Measurements from ENCODE around the gene TCHHL1. TPM values are rescaled to one million over a fixed set of nuclear protein-coding genes. Genes with fewer than 3 reads are reported as not detected.
A peak's percentile ranks its signal among the peaks of the same experiment; 100 is the strongest.

TCHHL1 gene
- total RNA-seq, 1 experiment from 2014 or later = not detected

- Histone ChIP-seq H3K27ac (ENCODE audit: insufficient read length, low read depth, low read length) (no peak within 1 kb of the TSS), H2BK15ac (ENCODE audit: low read depth, low read length) (no peak within 1 kb of the TSS), H2BK5ac (ENCODE audit: insufficient read length, low read length) (no peak within 1 kb of the TSS), H3K79me1 (ENCODE audit: insufficient read depth, low read depth, low read length, poor library complexity, severe bottlenecking) (no peaks in the 10 kb centered on the region), H3K18ac (ENCODE audit: insufficient read length, low read depth, low read length) (no peak within 1 kb of the TSS), H3K79me2 (ENCODE audit: insufficient read depth, low read length) (no peaks in the 10 kb centered on the region), H3T11ph (ENCODE audit: low read length) (no peak within 1 kb of the TSS), H2BK20ac (ENCODE audit: low read depth, low read length, poor library complexity, severe bottlenecking) (no peak within 1 kb of the TSS), H3K4me2 (ENCODE audit: insufficient read depth, insufficient read length, low read length) (peak within 1 kb of the TSS; percentile 79), H3K27me3 (ENCODE audit: insufficient read depth, low read length) (no peaks in the 10 kb centered on the region), H2BK120ac (ENCODE audit: low read depth, low read length, poor library complexity, severe bottlenecking) (no peak within 1 kb of the TSS), H2AFZ (ENCODE audit: low read length) (no peak within 1 kb of the TSS), H3K23me2 (ENCODE audit: insufficient read length, low read depth, low read length, poor library complexity, severe bottlenecking) (peaks cover 14% of the 10 kb centered on the region), H3K9me3 (ENCODE audit: control insufficient read depth, low read depth, low read length) (no peaks in the 10 kb centered on the region), H3K23ac (ENCODE audit: insufficient read length, low read depth, low read length) (no peak within 1 kb of the TSS), H4K5ac (ENCODE audit: insufficient read length, low read depth, low read length) (no peak within 1 kb of the TSS), H3K9ac (ENCODE audit: extremely low read depth, insufficient read length, low read length) (peak within 1 kb of the TSS; percentile 48), H3K4ac (ENCODE audit: low read depth, low read length) (no peak within 1 kb of the TSS), H3K56ac (ENCODE audit: insufficient read length, low read depth, low read length) (no peak within 1 kb of the TSS), H3K4me1 (ENCODE audit: insufficient read depth, low read length) (peaks cover 5% of the 10 kb centered on the region; the same call in 1 of the 2 replicates), H2BK12ac (ENCODE audit: insufficient read length, low read depth, low read length) (no peak within 1 kb of the TSS), H2AK5ac (ENCODE audit: insufficient read length, low read length) (no peak within 1 kb of the TSS), H4K91ac (ENCODE audit: insufficient read length, low read depth, low read length) (no peak within 1 kb of the TSS), H4K8ac (replicated peaks; ENCODE audit: insufficient read length, low read depth, low read length) (no peak within 1 kb of the TSS), H4K20me1 (ENCODE audit: control insufficient read depth, insufficient read depth, insufficient read length) (no peaks in the 10 kb centered on the region), H3K14ac (ENCODE audit: insufficient read depth, low read length) (no peak within 1 kb of the TSS)
- WGBS (ENCODE audit: extremely low coverage, insufficient read length, low lambda C conversion rate) = 100% methylated on average over 1 of the region's 53 CpGs
- TF ChIP-seq CTCF (conservative IDR thresholded peaks at IDR 0.05) = no peak
- H3K4me3 Mint-ChIP-seq = peak within 1 kb of the TSS; percentile 83 to 88
- H3K27ac Mint-ChIP-seq = peak within 1 kb of the TSS in 2 of 3 experiments; percentile 23 to 89; a peak in 2 of 7 replicates
- H3K27me3 Mint-ChIP-seq (ENCODE audit: low read depth) = no peaks in the 10 kb centered on the region; the same call in none of the 2 replicates
- no peaks in the 10 kb centered on the region for H3K9me3 Mint-ChIP-seq
- H3K4me1 Mint-ChIP-seq = peaks cover 23 to 37% of the 10 kb centered on the region in 2 experiments
- peaks cover 4 to 24% (median 6%) of the 10 kb centered on the region in 3 experiments; a peak in 6 of 7 replicates for H3K36me3 Mint-ChIP-seq (ENCODE audit: insufficient read depth in 1 of 3, low read depth in 3 of 3)
- DNase-seq = peak; percentile 76
Observed at GRCh38 chr1:152036267-152037216, 52.3 kb downstream of the TCHHL1 start, which contains the start of gene S100A11. TSS of gene S100A11 (minus strand) at chr1:152037004. CDS start at chr1:152036915, 89 bp downstream.
